K562 (cell line): ENCODE measurements around the gene HOXD13. TPM values are rescaled to one million over a fixed set of nuclear protein-coding genes. Genes with fewer than 3 reads are reported as not detected.

Source experiments
- ATAC-seq: fragments of 200-7000 bp; cut with Tn5 transposase; 3 replicates; pipeline ENCODE4 v1.9.1; 2020; ENCODE audit warnings: moderate library complexity
- BruUV-seq: library from RNA; stranded (reverse); fragments of 400-500 nt; replicated peaks from 2 replicates; lab custom pipeline; 2021; lab: Mats Ljungman, UMichigan
- CTCF ChIA-PET: fragments of 300-600 bp; formaldehyde crosslinking; extraction: SDS; loops from one replicate; lab custom pipeline; 2021; ENCODE audit warnings: low intra/inter-chr PET ratio; lab: Yijun Ruan, JAX
- POLR2A ChIA-PET: fragments of 300-600, 350-650 bp; sonication (Branson Sonifier 250); formaldehyde crosslinking; extraction: SDS; loops from one replicate; lab custom pipeline; 2021; ENCODE audit warnings: antibody characterized with exemption, inconsistent platforms; lab: Yijun Ruan, JAX
- DNase-seq, 4 experiments: peaks; one replicate each; pipeline versions ENCODE4 v3.0.0 to v3.0.0-alpha.2; 2011 to 2018; ENCODE audit warnings: low spot score in 3 of 4, mixed read lengths in 3 of 4; ENCODE audit errors: extremely low read depth in 1 of 4
- FAIRE-seq: peaks from 2 replicates; lab custom pipeline; 2011; peaks lifted over from hg19 to GRCh38; lab: Jason Lieb, UNC
- H2AFZ ChIP-seq: 2 replicates; pipeline ENCODE4 v1.6.0; 2011; ENCODE audit warnings: low read depth, low read length, control low read depth, inconsistent platforms
- H3K27ac ChIP-seq: fragments of 200-600 bp; 3 replicates; pipeline ENCODE4 v1.8.0; 2011; ENCODE audit warnings: low read depth, mild to moderate bottlenecking, control low read depth, inconsistent platforms, low read length, moderate library complexity, mixed read lengths; ENCODE audit errors: extremely low read depth
- H3K27me3 ChIP-seq, 2 experiments: fragments of 300-600 bp in 1 of 2; 2 replicates in 1 of 2; 3 replicates in 1 of 2; pipeline versions ENCODE4 v1.6.0 to v1.8.0; 2011; ENCODE audit warnings: inconsistent platforms in 2 of 2, low read length in 2 of 2, mild to moderate bottlenecking in 1 of 2, mixed read lengths in 1 of 2, moderate library complexity in 1 of 2; ENCODE audit not compliant: control insufficient read depth in 2 of 2, insufficient read depth in 2 of 2
- H3K36me3 ChIP-seq: fragments of 300-600 bp; 3 replicates; pipeline ENCODE4 v1.8.0; 2011; ENCODE audit warnings: mild to moderate bottlenecking, low read length, inconsistent platforms; ENCODE audit not compliant: control insufficient read depth, insufficient read depth
- H3K4me1 ChIP-seq, 2 experiments: fragments of 200-600 bp in 1 of 2; replicated peaks in 1 of 2; 2 replicates in 1 of 2; 3 replicates in 1 of 2; pipeline versions ENCODE4 v1.5.1 to v1.8.0; 2011; ENCODE audit warnings: inconsistent platforms in 2 of 2, low read length in 2 of 2, mild to moderate bottlenecking in 1 of 2, mixed read lengths in 1 of 2, moderate library complexity in 1 of 2; ENCODE audit not compliant: control insufficient read depth in 2 of 2, insufficient read depth in 2 of 2
- H3K4me2 ChIP-seq: 2 replicates; pipeline ENCODE4 v1.6.1; 2011; ENCODE audit warnings: low read length, control low read depth, inconsistent platforms, mixed read lengths; ENCODE audit not compliant: insufficient read depth
- H3K4me3 ChIP-seq: fragments of 200-600 bp; sonication (generic), shearing (Covaris generic); 2 replicates; pipeline ENCODE4 v1.5.1; 2016; ENCODE audit warnings: control low read depth, inconsistent platforms
- H3K79me2 ChIP-seq: fragments of 200-600 bp; 3 replicates; pipeline ENCODE4 v1.8.0; 2011; ENCODE audit warnings: low read length, inconsistent platforms; ENCODE audit not compliant: control insufficient read depth, insufficient read depth
- H3K9ac ChIP-seq, 2 experiments: 2 replicates each; pipeline versions ENCODE4 v1.6.0 to v1.6.1; 2011; ENCODE audit warnings: low read depth in 2 of 2, low read length in 2 of 2, control low read depth in 1 of 2, inconsistent platforms in 1 of 2, mild to moderate bottlenecking in 1 of 2, mixed read lengths in 1 of 2; ENCODE audit not compliant: insufficient read depth in 1 of 2
- H3K9me1 ChIP-seq: one replicate; pipeline ENCODE4 v1.6.0; 2011; ENCODE audit warnings: inconsistent platforms, mild to moderate bottlenecking, low read length, moderate library complexity; ENCODE audit not compliant: control insufficient read depth, insufficient read depth
- H3K9me3 ChIP-seq: replicated peaks from 2 replicates; pipeline ENCODE4 v1.5.1; 2011; ENCODE audit warnings: low read depth, low read length, inconsistent platforms; ENCODE audit not compliant: control insufficient read depth, insufficient read depth
- H4K20me1 ChIP-seq: replicated peaks from 2 replicates; pipeline ENCODE4 v1.6.1; 2011; ENCODE audit warnings: low read length, inconsistent platforms, mixed read lengths; ENCODE audit not compliant: control insufficient read depth, insufficient read depth
- ETS2 ChIP-seq: IDR thresholded peaks from 2 replicates; pipeline ENCODE4 v1.6.1; 2016; ENCODE audit warnings: borderline replicate concordance, missing genetic modification characterization, mild to moderate bottlenecking, moderate library complexity, missing compliant biosample characterization; ENCODE audit not compliant: poor library complexity, severe bottlenecking
- JUN ChIP-seq, 2 experiments: sonication (generic) in 1 of 2; formaldehyde crosslinking in 1 of 2; IDR thresholded peaks; 2 replicates each; pipeline versions ENCODE4 v1.6.1 to v1.8.0; 2012 to 2022; ENCODE audit warnings: borderline replicate concordance in 2 of 2, mild to moderate bottlenecking in 2 of 2, improper control_type of control experiment in 1 of 2, low read depth in 1 of 2, low read length in 1 of 2, missing genetic modification reagents in 1 of 2
- L3MBTL2 ChIP-seq: fragments of 450-650 bp; IDR thresholded peaks from 2 replicates; pipeline ENCODE4 v1.6.1; 2016; ENCODE audit warnings: mild to moderate bottlenecking, moderate library complexity
- NR3C1 ChIP-seq: sonication (generic); formaldehyde crosslinking; IDR thresholded peaks from 2 replicates; pipeline ENCODE4 v1.8.1; 2022; ENCODE audit warnings: missing genetic modification reagents
- RBFOX2 ChIP-seq: fragments of 200-400 bp; formaldehyde crosslinking; IDR thresholded peaks from 2 replicates; pipeline ENCODE4 v1.6.1; 2017; ENCODE audit warnings: low read depth, mild to moderate bottlenecking, low read length, moderate library complexity
- TGIF2 ChIP-seq: sonication (generic); formaldehyde crosslinking; IDR thresholded peaks from 2 replicates; pipeline ENCODE4 v1.8.1; 2022; ENCODE audit warnings: mild to moderate bottlenecking, missing genetic modification reagents, moderate library complexity
- WGBS: fragments of 100-300 bp; shearing (Covaris generic); methylation state at CpG from one replicate; pipeline ENCODE4 v1.1.6; 2016; ENCODE audit warnings: low coverage, mixed read lengths; ENCODE audit not compliant: insufficient coverage; ENCODE audit errors: missing lambda C conversion rate; 5-methylcytosine and 5-hydroxymethylcytosine counted together
- in situ Hi-C: fragments of 300-500 bp; cut with MboI; formaldehyde crosslinking; loops from 4 replicates; pipeline ENCODE4 v1.15.0; 2018; ENCODE audit warnings: inconsistent platforms, mixed read lengths
- intact Hi-C: fragments of 100-400 bp; cut with micrococcal nuclease; formaldehyde crosslinking; loops from 2 replicates; pipeline ENCODE4 v1.14.2; 2022
- polyA plus RNA-seq, 8 experiments: library from polyadenylated mRNA; depleted of rRNA in 4 of 8; stranded (reverse) in 5 of 8; unstranded in 3 of 8; fragments of >200 nt; fragmentation: Nextera tagmentation in 2 of 8; fragmentation: Illumina TruSeq in 1 of 8; extraction: Ambion mirVana in 2 of 8; extraction: Trizol in 1 of 8; gene quantifications; 2 replicates each; pipeline versions ENCODE4 v1.2.1 to v1.2.3, GENCODE V29; 2011 to 2014; ENCODE audit warnings: inconsistent platforms in 1 of 8, missing spikeins in 1 of 8
- total RNA-seq, 7 experiments: library from RNA; depleted of rRNA in 6 of 7; stranded (reverse); fragments of >200 nt in 6 of 7; fragmentation: Illumina TruSeq in 2 of 7; extraction: Trizol in 2 of 7; gene quantifications; 2 replicates each; pipeline versions ENCODE4 v1.2.1 to v1.2.3, GENCODE V29; 2011 to 2021; ENCODE audit warnings: low replicate concordance in 1 of 7
- TF ChIP-seq, protein P1 (sequence below): fragments of 250-450 bp; sonication (Bioruptor Pico); IDR thresholded peaks from 2 replicates; pipeline ENCODE4 v1.4.0; 2020; ENCODE audit warnings: mild to moderate bottlenecking

The HOXD13 gene
- total and polyA plus RNA-seq, 9 of the 15 experiments (the other 6 are each of a cell fraction or from before 2014, with no cell fraction given) = 0.03 to 0.04 TPM; not detected in 7

- Histone ChIP-seq H3K36me3 (no peaks in the 10 kb centered on the region), H3K27me3 (peaks cover 59 to 60% of the 10 kb centered on the region in 2 experiments), H3K9me1 (peaks cover 3% of the 10 kb centered on the region), H3K9ac (peak overlapping the region in 1 of 2 experiments; percentile 26; a peak in 2 of 4 replicates), H4K20me1 (no peaks in the 10 kb centered on the region; the same call in 1 of the 2 replicates), H3K4me1 (peaks cover 0 to 24% of the 10 kb centered on the region in 2 experiments; a peak in 2 of 5 replicates), H3K4me2 (peak overlapping the region; percentile 53; the same call in 1 of the 2 replicates), H3K79me2 (no peaks in the 10 kb centered on the region), H3K27ac (no peak overlapping the region), H3K4me3 (no peak overlapping the region), H2AFZ (peak overlapping the region; percentile 73), H3K9me3 (no peaks in the 10 kb centered on the region)
- POLR2A ChIA-PET = no interaction called here
- CTCF ChIA-PET = no interaction called here
- intact Hi-C loops = no loop called here
- FAIRE-seq = no peak
- peak in 1 of 4 experiments; percentile 18 for DNase-seq
- in situ Hi-C loops = no loop called here
- BruUV-seq = no TSS peak
- peak; percentile 64 for ATAC-seq
- 16% methylated on average over 43 of the region's 56 CpGs for WGBS
- TF ChIP-seq, protein P1, sequence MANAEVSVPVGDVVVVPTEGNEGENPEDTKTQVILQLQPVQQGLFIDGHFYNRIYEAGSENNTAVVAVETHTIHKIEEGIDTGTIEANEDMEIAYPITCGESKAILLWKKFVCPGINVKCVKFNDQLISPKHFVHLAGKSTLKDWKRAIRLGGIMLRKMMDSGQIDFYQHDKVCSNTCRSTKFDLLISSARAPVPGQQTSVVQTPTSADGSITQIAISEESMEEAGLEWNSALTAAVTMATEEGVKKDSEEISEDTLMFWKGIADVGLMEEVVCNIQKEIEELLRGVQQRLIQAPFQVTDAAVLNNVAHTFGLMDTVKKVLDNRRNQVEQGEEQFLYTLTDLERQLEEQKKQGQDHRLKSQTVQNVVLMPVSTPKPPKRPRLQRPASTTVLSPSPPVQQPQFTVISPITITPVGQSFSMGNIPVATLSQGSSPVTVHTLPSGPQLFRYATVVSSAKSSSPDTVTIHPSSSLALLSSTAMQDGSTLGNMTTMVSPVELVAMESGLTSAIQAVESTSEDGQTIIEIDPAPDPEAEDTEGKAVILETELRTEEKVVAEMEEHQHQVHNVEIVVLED (CRISPR knock-in tag) = no peak
- TF ChIP-seq RBFOX2 (0 out of 2 replicates have a peak, but pooled peaks have one; percentile 42), L3MBTL2 (peak; percentile 77), ETS2 (tag) (no peak), JUN (IDR thresholded peaks at IDR 0.05; ENCODE audit: borderline replicate concordance, low read depth, low read length) (no peak), JUN (CRISPR knock-in tag; IDR thresholded peaks at IDR 0.05; ENCODE audit: borderline replicate concordance) (no peak), NR3C1 (peak; percentile 79; the same call in 1 of the 2 replicates), TGIF2 (CRISPR knock-in tag) (peak; percentile 68; the same call in 1 of the 2 replicates)
These were observed 25.6 kb upstream of the HOXD13 start for GRCh38 chr2:176066645-176067588.
